Measurements from ENCODE around the gene P2RX1.

Gene P2RX1

DNA sequence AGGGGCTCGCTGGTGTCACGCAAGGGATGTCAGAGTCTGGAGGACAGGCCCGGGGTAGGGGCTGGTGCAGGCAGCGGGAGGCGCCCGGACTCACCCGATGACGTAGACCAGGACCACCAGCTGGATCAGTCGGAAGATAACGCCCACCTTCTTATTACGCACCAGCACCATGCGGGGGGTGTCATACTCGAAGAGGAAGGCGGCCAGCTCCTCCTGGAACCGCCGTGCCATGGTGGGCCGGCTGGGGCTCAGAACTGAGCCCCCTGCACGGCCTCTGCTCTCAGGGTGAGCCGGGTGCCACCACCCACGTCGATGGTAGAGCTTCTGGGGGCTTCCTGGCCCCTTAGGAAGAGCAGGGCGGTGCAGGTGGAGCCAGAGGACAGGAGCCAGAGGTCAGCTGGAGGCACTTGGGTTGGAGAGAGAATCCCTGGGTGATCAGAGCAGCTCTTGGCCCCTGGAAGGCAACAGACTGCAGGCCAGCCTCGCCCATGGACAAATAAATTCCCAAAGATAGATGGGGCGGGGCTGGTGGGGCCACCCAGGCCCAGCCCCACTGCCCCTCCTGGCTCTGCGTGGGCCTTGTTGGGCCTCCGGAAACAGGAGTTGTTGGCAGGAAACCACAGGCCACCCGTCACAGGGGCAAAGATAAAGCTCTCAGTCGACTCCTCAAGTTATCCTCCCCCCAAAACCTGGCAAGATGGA lies at the start of gene P2RX1:
Gene P2RX1, minus strand, starts transcription at position 471 of the 702 bp plus-strand sequence. Its CDS starts 240 bp downstream, at position 231.
- DNase-seq = no peak

GRCh38 chr17:3965118-3965800 lies 49.0 kb upstream of the P2RX1 start:
- DNase-seq = no peak

DNA sequence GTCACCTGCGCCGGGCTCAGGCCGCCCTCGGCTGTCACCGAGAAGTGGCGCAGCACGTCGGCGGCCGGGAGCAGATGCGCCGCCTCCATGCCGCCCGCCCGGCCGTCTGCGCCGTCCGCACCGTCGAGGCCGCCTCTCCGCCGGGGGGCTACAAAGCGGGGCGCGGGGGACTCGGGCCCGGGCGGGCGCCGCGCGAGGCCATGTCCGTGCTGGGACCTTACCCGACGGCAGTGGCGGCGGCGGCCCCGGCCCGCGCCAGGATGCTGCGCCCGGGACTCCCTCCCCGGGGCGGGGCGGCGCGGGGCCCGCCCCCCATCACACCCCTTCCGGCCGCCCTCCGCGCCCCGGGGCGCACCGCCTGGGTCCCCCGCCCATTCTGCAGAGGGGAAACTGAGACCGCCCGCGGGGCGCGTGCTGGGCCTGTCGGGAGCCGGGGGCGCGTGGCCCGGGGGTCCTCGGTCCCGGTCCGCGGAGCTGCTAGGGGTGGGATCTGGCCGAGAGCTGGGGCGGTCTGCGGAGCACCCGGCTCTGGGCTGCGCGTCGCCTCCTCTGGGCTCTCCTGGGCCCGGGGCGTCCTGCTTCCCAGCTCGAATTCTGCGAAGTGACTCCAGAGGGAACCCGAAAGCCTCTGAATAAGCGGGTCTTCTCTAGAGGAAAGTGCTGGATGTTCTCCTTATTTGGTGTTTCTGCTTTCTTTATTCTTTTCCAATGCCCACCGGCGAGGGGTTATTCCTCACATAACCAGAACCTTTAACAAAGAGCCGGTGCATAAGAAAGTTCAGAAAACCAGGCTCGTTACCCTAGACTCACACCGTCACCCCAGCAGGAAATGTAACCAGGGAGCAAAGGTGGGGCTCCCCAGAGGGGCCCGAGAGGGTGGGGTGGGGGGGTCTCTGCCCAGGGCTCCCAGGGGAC lies 48.2 kb upstream of the P2RX1 start, which contains the start of gene ATP2A3:
Gene ATP2A3, minus strand, starts transcription at position 235 of the 915 bp plus-strand sequence. Its CDS starts 146 bp downstream, at position 89.
- no peak for DNase-seq

- no peak for DNase-seq
These were observed 47.3 kb upstream of the P2RX1 start for GRCh38 chr17:3963237-3964201.

DNA sequence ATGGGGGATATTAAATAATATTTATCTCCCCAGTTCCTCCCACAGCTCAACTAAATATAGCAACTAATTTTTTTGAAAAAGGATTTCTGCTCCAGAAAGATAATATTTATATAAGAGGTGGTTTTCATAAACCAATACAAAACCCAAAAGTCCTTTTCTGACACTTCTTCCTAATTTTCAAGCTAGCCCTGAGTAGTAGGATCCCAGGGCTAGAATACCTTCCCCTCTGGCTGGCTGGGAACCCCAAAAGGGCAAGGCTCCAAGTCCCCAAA lies 46.6 kb upstream of the P2RX1 start:
- no peak for DNase-seq

DNA sequence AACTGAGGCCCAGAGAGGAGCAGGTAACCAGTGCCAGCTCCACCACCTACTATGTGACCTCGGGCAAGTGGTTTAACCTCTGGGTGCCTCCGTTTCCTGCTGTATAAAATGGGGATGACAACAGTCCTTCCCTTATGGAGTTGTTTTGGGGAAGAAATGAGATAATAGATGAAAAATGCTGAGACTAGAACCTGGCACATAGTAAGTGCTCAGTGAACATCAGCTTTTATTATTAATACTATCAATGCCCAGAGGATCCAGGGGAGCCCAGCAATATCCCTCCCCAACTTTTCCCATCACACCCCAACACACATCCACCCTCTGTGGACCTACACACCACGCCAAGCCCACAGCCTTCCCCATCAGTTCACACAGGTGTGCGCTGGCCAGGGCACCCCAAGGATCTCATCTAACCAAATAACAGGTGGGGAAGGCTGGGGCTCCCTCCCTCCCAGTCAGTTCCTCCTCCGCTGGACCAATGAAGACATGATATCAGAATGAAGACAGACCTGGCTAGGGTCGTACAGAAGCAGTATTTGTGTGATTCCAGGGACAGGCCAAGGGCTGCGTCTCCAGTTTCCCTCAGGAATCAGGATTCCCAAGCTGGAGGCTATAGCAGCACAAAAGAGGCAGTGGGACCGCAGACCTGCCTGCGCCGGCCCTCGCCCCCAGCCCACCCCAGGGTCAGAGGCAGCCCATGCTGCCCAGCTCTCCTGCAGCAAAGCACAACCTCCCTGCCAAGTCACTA lies 46.1 kb upstream of the P2RX1 start:
- no peak for DNase-seq

DNA sequence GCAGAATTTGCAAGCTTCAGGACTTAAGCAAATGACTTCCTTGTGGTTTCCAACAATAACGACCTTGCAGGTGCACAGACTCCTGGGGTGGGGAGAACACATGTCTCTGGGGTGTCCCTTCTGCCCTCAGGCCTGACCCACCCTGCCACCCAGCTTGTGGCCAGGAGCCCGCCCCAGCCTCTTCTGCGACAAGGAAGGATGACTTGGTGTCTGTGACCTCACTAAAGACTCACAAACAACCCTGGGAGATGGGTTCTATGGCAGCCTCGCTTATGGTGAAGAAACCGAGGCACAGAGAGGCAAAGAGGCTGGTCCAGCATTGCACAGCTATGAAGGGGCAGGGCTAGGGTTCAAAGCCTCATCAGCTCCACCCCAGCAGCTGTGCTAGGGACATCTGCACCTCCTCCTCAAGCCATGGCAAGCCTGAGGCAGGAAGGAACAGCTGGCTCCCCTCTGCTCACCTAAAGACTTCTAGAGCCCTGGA lies 45.3 kb upstream of the P2RX1 start:
- DNase-seq = no peak

- DNase-seq = no peak
These were observed 44.5 kb upstream of the P2RX1 start for GRCh38 chr17:3960764-3961163.

- no peak for DNase-seq
These were observed 43.8 kb upstream of the P2RX1 start for GRCh38 chr17:3959921-3960601.

GRCh38 chr17:3959295-3959899 lies 43.1 kb upstream of the P2RX1 start:
- DNase-seq = peak in 1 of 2 experiments; percentile 22

DNA sequence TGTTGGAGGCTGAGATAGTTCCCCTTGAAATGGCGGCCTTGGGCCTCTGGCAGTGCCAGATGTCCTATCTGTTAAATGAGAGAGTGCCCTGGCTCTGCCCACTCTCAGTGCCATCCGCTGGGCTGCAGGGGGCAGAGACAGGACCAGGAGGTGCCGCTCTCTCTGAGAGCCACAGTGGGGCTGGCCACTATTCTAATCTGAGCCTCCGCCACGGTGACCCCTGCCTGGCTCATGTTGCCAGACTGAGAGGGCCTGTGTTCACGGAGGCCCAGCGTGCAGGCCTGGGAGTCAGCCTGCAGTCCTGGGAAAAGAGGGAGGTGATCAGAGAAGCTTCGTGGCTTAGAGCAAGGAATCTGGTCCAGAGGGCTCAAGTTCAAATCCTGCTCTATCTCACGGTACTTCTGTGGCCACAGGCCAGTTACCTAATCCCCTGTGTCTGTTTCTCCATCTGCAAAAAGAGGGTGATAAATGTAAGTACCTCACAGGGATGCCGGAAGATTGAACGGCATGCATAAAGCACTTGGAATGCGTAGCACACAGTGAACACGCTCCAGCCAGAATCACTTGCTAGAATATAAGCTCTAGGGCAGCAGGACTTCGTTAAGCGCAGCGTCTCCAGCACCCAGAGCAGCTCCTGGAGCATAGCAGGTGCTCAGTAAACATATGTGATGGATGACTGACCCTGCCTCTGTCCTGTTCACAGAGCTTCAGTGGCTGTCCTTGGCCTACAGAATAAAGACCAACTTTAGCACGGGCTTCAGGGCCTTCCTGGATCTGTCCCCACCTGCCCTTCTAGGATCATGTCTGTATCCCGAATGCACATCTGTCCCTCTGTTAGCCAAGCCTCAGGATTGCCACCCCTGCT lies 41.7 kb upstream of the P2RX1 start:
- no peak for DNase-seq

DNA sequence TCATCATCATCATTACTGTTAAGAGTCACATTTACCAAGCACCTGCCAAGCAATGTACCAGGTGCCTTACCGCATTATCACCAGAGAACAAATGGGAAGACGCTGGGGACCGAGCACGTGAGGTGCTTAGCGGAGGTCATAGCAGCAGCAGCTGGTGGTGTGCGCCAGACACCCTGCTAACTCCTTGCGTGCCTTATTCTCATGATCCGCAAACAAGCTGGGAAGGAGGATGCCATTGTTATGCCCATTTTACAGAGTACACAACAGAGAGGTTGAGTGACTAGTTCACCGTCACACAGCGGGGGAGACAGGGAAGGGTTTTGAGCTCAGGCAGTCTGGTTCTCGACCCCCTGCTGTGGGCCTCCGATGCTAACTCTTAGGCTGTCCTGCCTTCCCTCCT lies 40.7 kb upstream of the P2RX1 start:
- no peak for DNase-seq

- no peak for DNase-seq
These were observed 40.2 kb upstream of the P2RX1 start for GRCh38 chr17:3956327-3956957.

DNA sequence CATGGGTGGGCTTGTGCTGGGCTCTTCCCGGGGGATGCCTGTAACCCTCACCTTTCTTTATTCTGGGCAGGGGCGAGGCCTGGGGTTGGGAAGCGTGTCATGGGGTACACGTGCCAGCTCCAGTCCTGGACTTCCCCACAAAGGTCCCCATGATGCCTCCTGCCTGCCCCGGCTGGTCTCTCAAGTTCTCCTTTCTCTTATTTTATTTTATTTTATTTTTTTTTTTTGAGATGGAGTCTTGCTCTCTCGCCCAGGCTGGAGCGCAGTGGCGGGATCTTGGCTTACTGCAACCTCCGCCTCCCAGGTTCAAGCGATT lies 39.4 kb upstream of the P2RX1 start:
- no peak for DNase-seq

DNA sequence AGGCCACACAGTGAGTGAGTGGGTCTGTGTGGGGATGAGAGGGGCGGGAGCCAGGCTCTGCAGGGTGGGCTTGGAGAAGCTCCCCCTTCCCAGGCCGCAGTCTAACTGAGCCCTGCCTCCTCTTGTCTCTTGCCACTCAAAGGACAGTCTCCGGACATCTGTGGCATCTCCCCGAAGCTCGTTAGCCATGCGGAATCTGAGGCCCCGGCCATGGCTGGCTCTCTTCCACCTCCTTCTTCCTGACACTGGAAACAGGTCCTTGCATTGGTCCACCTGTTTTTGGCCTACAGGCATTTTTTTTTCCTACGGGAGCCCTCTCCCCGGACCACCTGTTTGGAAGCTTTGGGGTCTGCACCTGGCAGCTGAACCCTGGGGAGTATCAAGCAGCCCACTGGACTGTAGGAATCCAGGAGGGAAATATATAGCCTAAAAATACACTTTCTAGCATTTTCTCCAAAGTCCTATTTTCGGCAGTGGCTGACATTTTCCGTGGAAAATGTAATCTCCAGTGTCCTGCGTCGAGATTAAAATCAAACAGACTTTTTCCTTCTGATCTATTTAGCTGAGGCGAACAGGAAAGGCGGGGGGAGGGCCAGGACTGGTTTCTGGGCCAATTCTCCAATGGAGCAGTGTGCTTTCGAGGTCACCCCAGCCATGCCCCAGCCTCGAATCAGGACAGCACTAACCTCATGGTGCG lies 38.9 kb upstream of the P2RX1 start:
- no peak for DNase-seq

DNA sequence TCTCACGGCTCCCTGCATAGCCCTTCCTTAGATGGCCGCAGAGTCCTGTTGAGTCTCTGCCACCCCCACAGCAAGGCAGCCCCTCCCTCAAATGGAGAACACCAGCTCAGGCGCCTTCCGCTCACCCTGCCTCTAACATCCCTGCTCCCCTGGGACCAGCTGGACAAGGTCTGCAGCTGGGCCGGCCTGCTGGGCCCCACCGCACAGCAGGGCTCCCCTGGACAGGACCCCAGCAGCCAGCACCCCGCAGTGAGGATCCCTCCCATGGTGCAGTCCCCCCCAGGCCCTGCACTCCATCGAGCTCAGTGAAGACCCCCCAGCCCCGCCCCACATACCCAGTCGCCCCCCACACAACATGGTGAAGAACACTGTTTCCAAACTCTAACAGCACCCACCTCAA lies 37.8 kb upstream of the P2RX1 start:
- no peak for DNase-seq

DNA sequence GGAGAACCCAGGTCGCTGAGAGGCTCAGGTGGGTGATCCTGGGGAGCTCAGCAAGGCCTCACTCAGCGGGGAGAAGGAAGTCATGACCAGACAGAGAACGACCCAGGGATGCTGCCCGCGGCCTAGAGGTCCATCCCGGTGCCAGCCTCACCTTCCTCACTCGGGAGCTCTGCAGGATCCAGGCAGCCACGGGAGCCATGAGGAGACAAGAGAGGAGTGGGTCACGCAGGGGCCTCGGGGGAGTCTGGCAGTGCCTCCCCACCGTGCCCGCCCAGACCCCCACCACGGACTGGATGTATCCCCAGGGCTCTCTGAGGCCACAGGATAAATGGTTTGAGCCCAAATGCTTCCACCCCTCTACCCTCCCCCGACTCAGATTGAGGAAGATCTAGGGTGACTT lies 37.3 kb upstream of the P2RX1 start:
- DNase-seq = no peak

DNA sequence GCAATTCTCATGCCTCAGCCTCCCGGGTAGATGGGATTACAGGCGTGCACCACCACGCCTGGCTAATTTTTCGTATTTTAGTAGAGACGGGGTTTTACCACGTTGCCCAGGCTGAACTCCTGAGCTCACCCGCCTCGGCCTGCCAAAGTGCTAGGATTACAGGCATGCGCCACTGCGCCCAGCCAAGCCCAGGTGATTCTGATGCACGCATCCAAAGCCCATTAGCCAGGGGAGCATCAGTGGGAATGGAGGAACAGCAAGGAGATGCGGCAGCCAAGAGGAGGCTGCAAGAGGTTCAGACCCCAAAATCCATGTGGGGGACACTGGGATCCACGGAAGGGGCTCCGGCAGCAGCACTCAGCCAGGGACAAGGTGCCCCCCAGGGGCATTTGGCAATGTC lies 35.9 kb upstream of the P2RX1 start:
- DNase-seq = no peak

DNA sequence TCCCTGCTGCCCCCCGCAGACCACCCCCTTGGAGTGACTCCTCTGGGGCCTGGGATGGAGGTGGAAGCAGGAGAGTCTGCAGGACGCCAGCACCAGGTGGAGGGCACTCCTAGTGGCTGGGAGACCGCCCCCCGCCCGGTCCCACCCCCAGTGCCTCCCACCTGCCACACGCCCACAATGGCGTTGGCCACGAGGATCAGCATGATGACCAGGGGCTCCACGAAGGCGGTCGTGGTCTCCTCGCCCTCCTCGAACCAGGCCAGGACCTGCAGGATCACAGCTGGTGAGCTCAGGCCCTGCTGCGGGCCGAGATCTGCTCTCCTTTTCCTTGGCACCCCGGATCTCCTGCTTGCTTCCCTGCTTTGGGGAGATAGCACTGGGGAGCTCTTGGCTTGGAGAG lies 35.2 kb upstream of the P2RX1 start:
- no peak for DNase-seq

Measured in NCI-H1930 (cell line).